Fibroblast of mammary gland (primary cell): ENCODE data around the gene BBOX1.

ENCODE experiments used
- DNase-seq: peaks from one replicate; pipeline ENCODE4 v3.0.0-alpha.2; 2010; ENCODE audit warnings: low read depth
- H3K4me3 ChIP-seq: 2 replicates; pipeline ENCODE4 v1.5.1; 2011; ENCODE audit warnings: low read depth, mild to moderate bottlenecking, low read length, moderate library complexity; ENCODE audit not compliant: control insufficient read depth
- TF ChIP-seq, protein P1 (sequence below): conservative IDR thresholded peaks from 2 replicates; pipeline ENCODE4 v1.5.1; 2011; ENCODE audit warnings: low read depth, low read length, inconsistent platforms; ENCODE audit not compliant: control insufficient read depth, insufficient read depth

Gene BBOX1

DNA sequence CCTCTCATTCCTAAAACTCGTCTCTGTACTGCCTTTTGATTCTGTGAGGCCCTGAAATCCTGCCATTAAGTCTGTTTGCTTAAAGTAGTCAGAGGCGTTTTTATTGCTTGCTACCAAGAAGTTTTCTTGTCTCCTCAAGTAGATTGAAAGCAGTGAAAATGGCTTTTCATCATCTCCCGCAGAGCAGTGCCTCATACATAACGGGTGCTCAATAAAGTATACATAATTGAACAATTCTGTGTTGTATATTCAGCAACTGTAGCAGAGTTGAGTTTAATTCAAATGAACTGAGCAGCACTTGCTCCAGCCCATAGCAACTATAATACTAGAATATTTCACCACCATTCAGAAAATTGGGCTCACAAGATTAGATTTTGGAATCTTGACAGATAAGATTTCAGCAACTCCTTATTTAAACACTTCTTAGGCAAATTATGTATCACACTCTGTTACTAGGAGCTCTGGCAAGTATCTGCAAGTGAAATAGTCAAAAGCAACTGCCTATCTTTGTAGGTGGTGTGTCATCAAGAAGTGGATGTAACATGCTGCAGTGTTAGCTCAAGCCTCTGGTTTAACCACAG, 26.7 kb upstream of the BBOX1 start:
- TF ChIP-seq, protein P1, sequence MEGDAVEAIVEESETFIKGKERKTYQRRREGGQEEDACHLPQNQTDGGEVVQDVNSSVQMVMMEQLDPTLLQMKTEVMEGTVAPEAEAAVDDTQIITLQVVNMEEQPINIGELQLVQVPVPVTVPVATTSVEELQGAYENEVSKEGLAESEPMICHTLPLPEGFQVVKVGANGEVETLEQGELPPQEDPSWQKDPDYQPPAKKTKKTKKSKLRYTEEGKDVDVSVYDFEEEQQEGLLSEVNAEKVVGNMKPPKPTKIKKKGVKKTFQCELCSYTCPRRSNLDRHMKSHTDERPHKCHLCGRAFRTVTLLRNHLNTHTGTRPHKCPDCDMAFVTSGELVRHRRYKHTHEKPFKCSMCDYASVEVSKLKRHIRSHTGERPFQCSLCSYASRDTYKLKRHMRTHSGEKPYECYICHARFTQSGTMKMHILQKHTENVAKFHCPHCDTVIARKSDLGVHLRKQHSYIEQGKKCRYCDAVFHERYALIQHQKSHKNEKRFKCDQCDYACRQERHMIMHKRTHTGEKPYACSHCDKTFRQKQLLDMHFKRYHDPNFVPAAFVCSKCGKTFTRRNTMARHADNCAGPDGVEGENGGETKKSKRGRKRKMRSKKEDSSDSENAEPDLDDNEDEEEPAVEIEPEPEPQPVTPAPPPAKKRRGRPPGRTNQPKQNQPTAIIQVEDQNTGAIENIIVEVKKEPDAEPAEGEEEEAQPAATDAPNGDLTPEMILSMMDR = no peak
- H3K4me3 ChIP-seq = no peak overlapping the region
- no peak for DNase-seq

DNA sequence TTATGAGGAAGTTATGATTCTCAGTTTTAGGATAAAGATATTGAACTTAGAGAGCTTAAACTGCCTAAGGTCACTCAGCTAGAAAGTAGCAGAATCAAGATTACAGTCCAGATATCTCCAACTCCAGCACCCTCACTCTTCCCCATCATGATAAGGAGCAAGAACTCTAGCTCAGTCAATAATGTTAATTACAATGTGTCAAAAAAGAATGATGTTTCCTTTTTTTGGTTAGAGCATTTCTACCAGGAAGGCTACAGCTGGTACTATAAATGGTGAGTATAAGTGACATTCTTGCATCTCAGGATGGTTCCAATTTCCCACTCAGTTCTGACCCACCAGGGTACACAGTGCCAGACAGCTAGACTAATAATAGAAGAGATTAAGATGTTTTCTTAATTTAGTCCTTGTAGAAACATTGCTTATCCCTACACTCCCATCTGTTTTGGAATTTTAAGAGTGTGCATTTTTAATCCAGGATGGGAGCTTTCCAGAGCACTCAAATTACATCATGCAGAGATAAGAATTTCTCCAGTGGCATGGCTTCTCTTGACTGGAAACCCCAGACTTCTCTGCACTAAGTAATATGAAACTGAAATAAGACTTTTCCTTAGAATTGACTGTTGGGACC, 21.6 kb upstream of the BBOX1 start:
- no peak overlapping the region for H3K4me3 ChIP-seq
- no peak for DNase-seq
- TF ChIP-seq, protein P1 = no peak

DNA sequence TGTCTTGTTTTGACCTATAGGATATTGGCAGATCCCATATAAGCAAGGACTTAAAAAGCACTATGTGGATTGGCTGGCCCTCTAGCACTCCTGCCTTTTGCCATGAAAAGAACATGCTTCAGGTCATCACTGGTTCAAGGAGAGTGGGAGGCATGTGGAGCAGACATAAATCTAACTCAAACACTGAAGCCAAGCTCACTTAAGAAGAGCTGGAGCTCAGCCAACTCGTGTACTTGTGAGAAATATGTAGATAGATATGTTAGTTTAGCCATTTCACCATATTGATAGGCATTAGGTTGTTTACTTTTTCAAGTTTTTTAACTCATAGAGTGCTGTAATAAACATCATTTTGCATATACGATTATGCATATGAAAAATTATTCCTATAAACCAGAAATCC, 19.9 kb upstream of the BBOX1 start:
- no peak overlapping the region for H3K4me3 ChIP-seq
- no peak for DNase-seq
- TF ChIP-seq, protein P1 = no peak

DNA sequence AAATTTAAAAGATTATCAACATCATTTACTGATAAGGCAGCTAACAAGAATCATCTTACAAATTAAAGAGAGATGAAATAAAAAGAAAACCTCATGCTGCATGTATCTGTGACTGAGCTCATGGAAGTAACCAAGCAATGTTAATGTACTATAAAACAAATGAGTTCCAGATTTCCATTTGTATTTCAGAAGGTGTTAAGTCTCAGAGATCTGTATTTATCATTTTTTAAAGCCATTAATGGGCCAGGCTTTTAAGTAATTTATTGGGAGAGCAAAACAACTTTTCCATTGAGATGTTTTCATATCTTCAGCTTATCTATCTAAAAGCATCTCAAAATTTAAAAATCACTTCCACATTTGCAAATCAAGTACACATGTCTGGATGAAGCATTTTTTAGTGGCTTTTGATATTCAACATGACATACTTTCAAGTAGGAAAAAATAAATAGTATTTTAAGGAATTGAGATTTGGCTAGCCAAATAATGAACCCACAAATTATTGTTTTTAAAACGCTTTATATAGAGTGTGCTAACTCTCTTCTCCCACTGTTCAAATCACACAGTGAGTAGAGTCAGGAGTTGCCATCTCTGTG, 17.9 kb upstream of the BBOX1 start:
- no peak overlapping the region for H3K4me3 ChIP-seq
- DNase-seq = no peak
- TF ChIP-seq, protein P1 = no peak

DNA sequence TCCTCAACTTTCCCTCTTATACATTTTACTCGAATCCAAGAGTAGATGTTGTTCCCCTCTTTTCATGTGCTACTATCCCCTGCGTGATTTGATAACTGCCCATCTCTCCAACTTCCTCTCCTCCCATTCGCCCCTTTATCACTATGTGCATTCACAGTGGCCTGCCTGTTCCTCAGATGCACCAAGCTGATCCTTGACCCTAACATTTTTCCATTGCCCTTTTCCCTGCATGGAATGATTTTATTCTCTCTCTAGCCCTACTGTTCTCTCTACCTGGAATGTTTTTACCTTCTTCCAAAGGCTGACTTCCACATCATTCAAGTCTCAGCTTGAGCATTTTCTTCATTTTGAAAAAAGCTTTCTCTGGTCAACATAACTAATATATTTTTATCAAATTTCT, 15.8 kb upstream of the BBOX1 start:
- no peak overlapping the region for H3K4me3 ChIP-seq
- DNase-seq = no peak
- TF ChIP-seq, protein P1 = no peak

DNA sequence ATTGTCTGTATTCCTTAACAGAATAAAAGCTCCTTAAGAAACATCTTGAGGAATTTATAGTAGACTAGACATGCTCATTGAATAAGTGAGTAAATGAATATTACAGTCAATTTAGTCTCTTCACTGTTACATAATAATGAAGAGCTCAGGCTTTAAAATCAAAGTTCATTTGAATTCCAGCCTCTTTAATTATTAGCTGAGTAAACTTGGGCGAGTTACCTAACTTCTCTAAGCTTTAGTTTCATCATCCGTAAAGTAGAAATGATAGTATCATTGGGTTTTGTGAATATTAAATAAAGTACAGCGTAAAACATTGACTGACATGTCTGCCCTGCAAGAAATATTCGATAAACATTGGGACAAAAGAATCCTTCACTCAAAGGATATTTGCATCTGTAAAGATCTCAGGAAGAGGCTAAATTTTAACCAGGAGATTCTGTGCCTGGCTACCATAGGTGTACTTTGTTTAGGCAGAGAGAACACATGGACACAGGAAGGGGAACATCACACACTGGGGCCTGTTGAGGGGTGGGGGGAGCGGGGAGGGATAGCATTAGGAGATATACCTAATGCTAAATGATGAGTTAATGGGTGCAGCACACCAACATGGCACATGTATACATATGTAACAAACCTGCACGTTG, 15.2 kb upstream of the BBOX1 start:
- DNase-seq = no peak
- TF ChIP-seq, protein P1 = no peak
- no peak overlapping the region for H3K4me3 ChIP-seq
